ENCODE data around the gene KNDC1. TPM values are rescaled to one million over a fixed set of nuclear protein-coding genes. Genes with fewer than 3 reads are reported as not detected.

KNDC1 gene
- total and polyA plus RNA-seq, 10 of the 15 experiments (the other 5 are each of a cell fraction or from before 2014, with no cell fraction given), result 0.03 to 0.11 (median 0.05) TPM; not detected in 7

DNA sequence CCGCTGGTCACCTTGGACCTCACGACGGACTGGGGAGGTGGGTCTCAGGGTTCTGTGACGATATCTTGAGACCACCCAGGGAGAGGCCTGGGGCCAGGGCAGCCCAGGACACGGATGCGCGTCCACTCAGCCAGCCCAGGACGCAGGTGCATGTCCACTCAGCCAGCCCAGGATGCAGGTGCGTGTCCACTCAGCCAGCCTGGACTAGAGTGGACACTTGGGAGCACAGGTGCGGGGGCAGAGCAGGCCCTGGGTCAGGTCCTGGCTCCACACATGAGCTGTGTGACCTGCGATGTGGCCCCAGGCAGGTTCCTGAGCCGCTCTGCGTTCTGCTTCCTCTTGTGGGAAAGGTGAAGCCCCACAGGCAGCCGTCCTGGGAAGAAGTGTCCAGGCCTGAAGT lies 22.2 kb downstream of the KNDC1 start:
- RAD21 ChIA-PET (ENCODE audit: unreplicated experiment), result no interaction called here
- TF ChIP-seq, protein P1, sequence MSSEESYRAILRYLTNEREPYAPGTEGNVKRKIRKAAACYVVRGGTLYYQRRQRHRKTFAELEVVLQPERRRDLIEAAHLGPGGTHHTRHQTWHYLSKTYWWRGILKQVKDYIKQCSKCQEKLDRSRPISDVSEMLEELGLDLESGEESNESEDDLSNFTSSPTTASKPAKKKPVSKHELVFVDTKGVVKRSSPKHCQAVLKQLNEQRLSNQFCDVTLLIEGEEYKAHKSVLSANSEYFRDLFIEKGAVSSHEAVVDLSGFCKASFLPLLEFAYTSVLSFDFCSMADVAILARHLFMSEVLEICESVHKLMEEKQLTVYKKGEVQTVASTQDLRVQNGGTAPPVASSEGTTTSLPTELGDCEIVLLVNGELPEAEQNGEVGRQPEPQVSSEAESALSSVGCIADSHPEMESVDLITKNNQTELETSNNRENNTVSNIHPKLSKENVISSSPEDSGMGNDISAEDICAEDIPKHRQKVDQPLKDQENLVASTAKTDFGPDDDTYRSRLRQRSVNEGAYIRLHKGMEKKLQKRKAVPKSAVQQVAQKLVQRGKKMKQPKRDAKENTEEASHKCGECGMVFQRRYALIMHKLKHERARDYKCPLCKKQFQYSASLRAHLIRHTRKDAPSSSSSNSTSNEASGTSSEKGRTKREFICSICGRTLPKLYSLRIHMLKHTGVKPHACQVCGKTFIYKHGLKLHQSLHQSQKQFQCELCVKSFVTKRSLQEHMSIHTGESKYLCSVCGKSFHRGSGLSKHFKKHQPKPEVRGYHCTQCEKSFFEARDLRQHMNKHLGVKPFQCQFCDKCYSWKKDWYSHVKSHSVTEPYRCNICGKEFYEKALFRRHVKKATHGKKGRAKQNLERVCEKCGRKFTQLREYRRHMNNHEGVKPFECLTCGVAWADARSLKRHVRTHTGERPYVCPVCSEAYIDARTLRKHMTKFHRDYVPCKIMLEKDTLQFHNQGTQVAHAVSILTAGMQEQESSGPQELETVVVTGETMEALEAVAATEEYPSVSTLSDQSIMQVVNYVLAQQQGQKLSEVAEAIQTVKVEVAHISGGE (CRISPR knock-in tag; IDR thresholded peaks at IDR 0.05), result no peak
- no peak for TF ChIP-seq IKZF1 (conservative IDR thresholded peaks at IDR 0.05)
- TF ChIP-seq POLR2AphosphoS5 (IDR thresholded peaks at IDR 0.05; ENCODE audit: low read length), result no peak
- TF ChIP-seq SRF (IDR thresholded peaks at IDR 0.05; ENCODE audit: low read depth in 2 of 2, low read length in 2 of 2), result no peak
- TF ChIP-seq, protein P2, sequence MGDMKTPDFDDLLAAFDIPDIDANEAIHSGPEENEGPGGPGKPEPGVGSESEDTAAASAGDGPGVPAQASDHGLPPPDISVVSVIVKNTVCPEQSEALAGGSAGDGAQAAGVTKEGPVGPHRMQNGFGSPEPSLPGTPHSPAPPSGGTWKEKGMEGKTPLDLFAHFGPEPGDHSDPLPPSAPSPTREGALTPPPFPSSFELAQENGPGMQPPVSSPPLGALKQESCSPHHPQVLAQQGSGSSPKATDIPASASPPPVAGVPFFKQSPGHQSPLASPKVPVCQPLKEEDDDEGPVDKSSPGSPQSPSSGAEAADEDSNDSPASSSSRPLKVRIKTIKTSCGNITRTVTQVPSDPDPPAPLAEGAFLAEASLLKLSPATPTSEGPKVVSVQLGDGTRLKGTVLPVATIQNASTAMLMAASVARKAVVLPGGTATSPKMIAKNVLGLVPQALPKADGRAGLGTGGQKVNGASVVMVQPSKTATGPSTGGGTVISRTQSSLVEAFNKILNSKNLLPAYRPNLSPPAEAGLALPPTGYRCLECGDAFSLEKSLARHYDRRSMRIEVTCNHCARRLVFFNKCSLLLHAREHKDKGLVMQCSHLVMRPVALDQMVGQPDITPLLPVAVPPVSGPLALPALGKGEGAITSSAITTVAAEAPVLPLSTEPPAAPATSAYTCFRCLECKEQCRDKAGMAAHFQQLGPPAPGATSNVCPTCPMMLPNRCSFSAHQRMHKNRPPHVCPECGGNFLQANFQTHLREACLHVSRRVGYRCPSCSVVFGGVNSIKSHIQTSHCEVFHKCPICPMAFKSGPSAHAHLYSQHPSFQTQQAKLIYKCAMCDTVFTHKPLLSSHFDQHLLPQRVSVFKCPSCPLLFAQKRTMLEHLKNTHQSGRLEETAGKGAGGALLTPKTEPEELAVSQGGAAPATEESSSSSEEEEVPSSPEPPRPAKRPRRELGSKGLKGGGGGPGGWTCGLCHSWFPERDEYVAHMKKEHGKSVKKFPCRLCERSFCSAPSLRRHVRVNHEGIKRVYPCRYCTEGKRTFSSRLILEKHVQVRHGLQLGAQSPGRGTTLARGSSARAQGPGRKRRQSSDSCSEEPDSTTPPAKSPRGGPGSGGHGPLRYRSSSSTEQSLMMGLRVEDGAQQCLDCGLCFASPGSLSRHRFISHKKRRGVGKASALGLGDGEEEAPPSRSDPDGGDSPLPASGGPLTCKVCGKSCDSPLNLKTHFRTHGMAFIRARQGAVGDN (IDR thresholded peaks at IDR 0.05), result no peak
- TF ChIP-seq SPI1 (IDR thresholded peaks at IDR 0.05; ENCODE audit: borderline replicate concordance, insufficient read depth, low read depth, low read length), result no peak
- no peak for TF ChIP-seq NRF1 (conservative IDR thresholded peaks at IDR 0.05; ENCODE audit: low read depth, low read length)
- no peak for TF ChIP-seq ZNF622 (IDR thresholded peaks at IDR 0.05)
- TF ChIP-seq, protein P3, sequence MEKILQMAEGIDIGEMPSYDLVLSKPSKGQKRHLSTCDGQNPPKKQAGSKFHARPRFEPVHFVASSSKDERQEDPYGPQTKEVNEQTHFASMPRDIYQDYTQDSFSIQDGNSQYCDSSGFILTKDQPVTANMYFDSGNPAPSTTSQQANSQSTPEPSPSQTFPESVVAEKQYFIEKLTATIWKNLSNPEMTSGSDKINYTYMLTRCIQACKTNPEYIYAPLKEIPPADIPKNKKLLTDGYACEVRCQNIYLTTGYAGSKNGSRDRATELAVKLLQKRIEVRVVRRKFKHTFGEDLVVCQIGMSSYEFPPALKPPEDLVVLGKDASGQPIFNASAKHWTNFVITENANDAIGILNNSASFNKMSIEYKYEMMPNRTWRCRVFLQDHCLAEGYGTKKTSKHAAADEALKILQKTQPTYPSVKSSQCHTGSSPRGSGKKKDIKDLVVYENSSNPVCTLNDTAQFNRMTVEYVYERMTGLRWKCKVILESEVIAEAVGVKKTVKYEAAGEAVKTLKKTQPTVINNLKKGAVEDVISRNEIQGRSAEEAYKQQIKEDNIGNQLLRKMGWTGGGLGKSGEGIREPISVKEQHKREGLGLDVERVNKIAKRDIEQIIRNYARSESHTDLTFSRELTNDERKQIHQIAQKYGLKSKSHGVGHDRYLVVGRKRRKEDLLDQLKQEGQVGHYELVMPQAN (conservative IDR thresholded peaks at IDR 0.05), result no peak
- TF ChIP-seq LARP7 (IDR thresholded peaks at IDR 0.05), result no peak
- TF ChIP-seq, protein P4, sequence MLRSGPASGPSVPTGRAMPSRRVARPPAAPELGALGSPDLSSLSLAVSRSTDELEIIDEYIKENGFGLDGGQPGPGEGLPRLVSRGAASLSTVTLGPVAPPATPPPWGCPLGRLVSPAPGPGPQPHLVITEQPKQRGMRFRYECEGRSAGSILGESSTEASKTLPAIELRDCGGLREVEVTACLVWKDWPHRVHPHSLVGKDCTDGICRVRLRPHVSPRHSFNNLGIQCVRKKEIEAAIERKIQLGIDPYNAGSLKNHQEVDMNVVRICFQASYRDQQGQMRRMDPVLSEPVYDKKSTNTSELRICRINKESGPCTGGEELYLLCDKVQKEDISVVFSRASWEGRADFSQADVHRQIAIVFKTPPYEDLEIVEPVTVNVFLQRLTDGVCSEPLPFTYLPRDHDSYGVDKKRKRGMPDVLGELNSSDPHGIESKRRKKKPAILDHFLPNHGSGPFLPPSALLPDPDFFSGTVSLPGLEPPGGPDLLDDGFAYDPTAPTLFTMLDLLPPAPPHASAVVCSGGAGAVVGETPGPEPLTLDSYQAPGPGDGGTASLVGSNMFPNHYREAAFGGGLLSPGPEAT (IDR thresholded peaks at IDR 0.05; ENCODE audit: low read depth), result no peak
- TF ChIP-seq RB1 (IDR thresholded peaks at IDR 0.05; ENCODE audit: borderline replicate concordance), result no peak
- no peak for TF ChIP-seq MXI1 (IDR thresholded peaks at IDR 0.05; ENCODE audit: low read depth, low read length)
- no peak for TF ChIP-seq CBX5 (IDR thresholded peaks at IDR 0.05; ENCODE audit: low read depth)

More for the DNA sequence above, 22.2 kb downstream of the KNDC1 start:
- Histone ChIP-seq H3K79me2 (ENCODE audit: control insufficient read depth, insufficient read depth, low read length) (no peaks in the 10 kb centered on the region), H3K9ac (ENCODE audit: control insufficient read depth, insufficient read depth, low read length) (no peak overlapping the region), H3K9me3 (replicated peaks; ENCODE audit: control insufficient read depth, insufficient read depth, low read length) (no peaks in the 10 kb centered on the region; the same call in 2 of the 3 replicates), H2AFZ (ENCODE audit: control insufficient read depth, low read depth, low read length) (no peak overlapping the region), H3K4me1 (ENCODE audit: control insufficient read depth, insufficient read depth, low read length) (no peaks in the 10 kb centered on the region), H3K4me3 (no peak overlapping the region), H4K20me1 (ENCODE audit: control insufficient read depth, insufficient read depth) (no peaks in the 10 kb centered on the region), H3K36me3 (ENCODE audit: control insufficient read depth in 2 of 2, insufficient read depth in 2 of 2, low read length in 1 of 2) (no peaks in the 10 kb centered on the region), H3K27me3 (replicated peaks in 1 of 2; ENCODE audit: control insufficient read depth in 2 of 2, insufficient read depth in 2 of 2, low read length in 1 of 2) (no peaks in the 10 kb centered on the region), H3K27ac (ENCODE audit: control insufficient read depth, insufficient read depth) (no peak overlapping the region), H3K4me2 (ENCODE audit: control insufficient read depth, insufficient read depth) (no peak overlapping the region)
- in situ Hi-C loops (cut with MboI), result no loop called here
- FAIRE-seq (no peak), ATAC-seq (no peak), DNase-seq (ENCODE audit: low read depth, low spot score) (no peak)
- intact Hi-C loops (cut with micrococcal nuclease; ENCODE audit: unreplicated experiment), result no loop called here
- ChIA-PET POLR2A (no interaction called here), CTCF (no interaction called here), SMC1A (ENCODE audit: uncharacterized antibody, unreplicated experiment) (no interaction called here)
- 53% methylated on average over 14 of the region's 14 CpGs for WGBS (ENCODE audit: insufficient coverage, insufficient replicate concordance, low lambda C conversion rate, missing lambda C conversion rate)
- no TSS peak for BruUV-seq (replicated peaks)
